Measurements from ENCODE around the gene AMPH.

AMPH gene

DNA sequence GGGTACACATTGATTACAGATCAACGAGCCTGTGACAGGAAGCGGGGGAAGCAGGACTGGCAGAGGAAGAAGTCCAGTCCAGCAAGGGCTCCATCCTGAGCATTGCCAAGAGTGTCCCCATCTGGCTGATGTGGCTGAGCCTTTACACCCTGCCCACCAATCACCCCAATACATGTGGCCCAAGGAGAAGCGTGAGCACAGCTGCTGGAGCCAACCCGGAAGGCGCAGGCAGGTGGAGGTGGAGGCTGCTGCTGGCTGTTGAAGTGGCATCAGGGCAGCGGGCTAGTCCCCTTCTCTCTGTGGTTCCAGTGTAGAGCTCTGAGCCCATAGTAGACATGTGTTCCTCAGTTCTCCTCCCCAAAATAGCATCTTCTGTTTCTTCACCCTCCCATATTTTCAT, 6.8 kb upstream of the AMPH start:
- H3K23ac ChIP-seq (ENCODE audit: low read length), result no peak overlapping the region
- no peak for DNase-seq
- no peaks in the 10 kb centered on the region for H3K4me1 ChIP-seq (ENCODE audit: control insufficient read depth, low read depth, low read length)
- H2BK120ac ChIP-seq (ENCODE audit: low read depth, low read length), result no peak overlapping the region
- no peak overlapping the region for H4K5ac ChIP-seq (ENCODE audit: low read length)
- H3K36me3 ChIP-seq (ENCODE audit: control insufficient read depth, insufficient read depth, low read length), result no peaks in the 10 kb centered on the region
- no peak overlapping the region for H3K4me2 ChIP-seq (ENCODE audit: low read length)
- no peak overlapping the region for H2BK5ac ChIP-seq (ENCODE audit: low read length)
- WGBS (ENCODE audit: extremely low coverage, insufficient coverage, low lambda C conversion rate), result no CpG with 5 or more reads among the region's 6 CpGs
- no peak overlapping the region for H2BK15ac ChIP-seq (replicated peaks; ENCODE audit: low read depth)
- no peak overlapping the region for H3K56ac ChIP-seq (ENCODE audit: low read length)
- no peak overlapping the region for H3K18ac ChIP-seq (ENCODE audit: low read length)
- no peaks in the 10 kb centered on the region for H3K79me2 ChIP-seq (ENCODE audit: control insufficient read depth, insufficient read depth, low read length)
- H4K8ac ChIP-seq (ENCODE audit: low read depth, low read length), result no peak overlapping the region
- no peak overlapping the region for H3K27ac ChIP-seq (ENCODE audit: low read depth, low read length)
- no peak overlapping the region for H3K4me3 ChIP-seq (ENCODE audit: low read length)
- no peak overlapping the region for H2AK5ac ChIP-seq (ENCODE audit: low read length)
- H3K4ac ChIP-seq (ENCODE audit: low read depth, low read length), result no peak overlapping the region
- H3K9ac ChIP-seq (ENCODE audit: low read length), result no peak overlapping the region
- no peaks in the 10 kb centered on the region for H3K79me1 ChIP-seq (ENCODE audit: low read length)
- no peaks in the 10 kb centered on the region for H3K27me3 ChIP-seq (ENCODE audit: insufficient read depth, low read length, poor library complexity)

DNA sequence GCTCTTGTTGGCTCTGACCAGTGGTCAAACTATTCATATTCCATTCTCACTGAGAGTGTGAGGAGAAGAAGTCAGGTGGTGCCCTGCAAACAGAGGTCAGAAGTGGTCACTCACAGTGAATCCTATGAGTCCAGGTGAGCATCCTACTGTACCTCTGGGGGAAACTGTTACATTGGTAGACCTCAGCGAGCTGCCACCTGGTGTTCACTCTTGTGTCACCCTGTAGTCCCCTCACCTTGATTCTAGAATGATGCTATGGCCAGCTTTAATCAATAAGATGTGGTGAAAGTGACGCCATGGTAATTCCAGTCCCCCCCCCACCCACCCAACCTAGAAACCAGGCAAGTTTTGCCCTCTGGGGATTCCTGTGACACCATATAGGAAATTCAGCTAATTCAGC, 1.2 kb upstream of the AMPH start:
- H3K79me2 ChIP-seq (ENCODE audit: control insufficient read depth, insufficient read depth, low read length), result no peaks in the 10 kb centered on the region
- H4K5ac ChIP-seq (ENCODE audit: low read length), result no peak overlapping the region
- H3K27ac ChIP-seq (ENCODE audit: low read depth, low read length), result no peak overlapping the region
- no CpG with 5 or more reads among the region's 2 CpGs for WGBS (ENCODE audit: extremely low coverage, insufficient coverage, low lambda C conversion rate)
- H3K4me1 ChIP-seq (ENCODE audit: control insufficient read depth, low read depth, low read length), result no peaks in the 10 kb centered on the region
- H3K36me3 ChIP-seq (ENCODE audit: control insufficient read depth, insufficient read depth, low read length), result no peaks in the 10 kb centered on the region
- no peak overlapping the region for H4K8ac ChIP-seq (ENCODE audit: low read depth, low read length)
- no peak overlapping the region for H3K56ac ChIP-seq (ENCODE audit: low read length)
- H3K9ac ChIP-seq (ENCODE audit: low read length), result no peak overlapping the region
- peak; percentile 16 for DNase-seq
- H3K4me2 ChIP-seq (ENCODE audit: low read length), result no peak overlapping the region
- H2BK5ac ChIP-seq (ENCODE audit: low read length), result no peak overlapping the region
- no peak overlapping the region for H2BK15ac ChIP-seq (replicated peaks; ENCODE audit: low read depth)
- H3K18ac ChIP-seq (ENCODE audit: low read length), result no peak overlapping the region
- peaks cover 4% of the 10 kb centered on the region for H3K27me3 ChIP-seq (ENCODE audit: insufficient read depth, low read length, poor library complexity)
- no peak overlapping the region for H3K4me3 ChIP-seq (ENCODE audit: low read length)
- no peaks in the 10 kb centered on the region for H3K79me1 ChIP-seq (ENCODE audit: low read length)
- no peak overlapping the region for H3K23ac ChIP-seq (ENCODE audit: low read length)
- H2BK120ac ChIP-seq (ENCODE audit: low read depth, low read length), result no peak overlapping the region
- no peak overlapping the region for H3K4ac ChIP-seq (ENCODE audit: low read depth, low read length)
- no peak overlapping the region for H2AK5ac ChIP-seq (ENCODE audit: low read length)

DNA sequence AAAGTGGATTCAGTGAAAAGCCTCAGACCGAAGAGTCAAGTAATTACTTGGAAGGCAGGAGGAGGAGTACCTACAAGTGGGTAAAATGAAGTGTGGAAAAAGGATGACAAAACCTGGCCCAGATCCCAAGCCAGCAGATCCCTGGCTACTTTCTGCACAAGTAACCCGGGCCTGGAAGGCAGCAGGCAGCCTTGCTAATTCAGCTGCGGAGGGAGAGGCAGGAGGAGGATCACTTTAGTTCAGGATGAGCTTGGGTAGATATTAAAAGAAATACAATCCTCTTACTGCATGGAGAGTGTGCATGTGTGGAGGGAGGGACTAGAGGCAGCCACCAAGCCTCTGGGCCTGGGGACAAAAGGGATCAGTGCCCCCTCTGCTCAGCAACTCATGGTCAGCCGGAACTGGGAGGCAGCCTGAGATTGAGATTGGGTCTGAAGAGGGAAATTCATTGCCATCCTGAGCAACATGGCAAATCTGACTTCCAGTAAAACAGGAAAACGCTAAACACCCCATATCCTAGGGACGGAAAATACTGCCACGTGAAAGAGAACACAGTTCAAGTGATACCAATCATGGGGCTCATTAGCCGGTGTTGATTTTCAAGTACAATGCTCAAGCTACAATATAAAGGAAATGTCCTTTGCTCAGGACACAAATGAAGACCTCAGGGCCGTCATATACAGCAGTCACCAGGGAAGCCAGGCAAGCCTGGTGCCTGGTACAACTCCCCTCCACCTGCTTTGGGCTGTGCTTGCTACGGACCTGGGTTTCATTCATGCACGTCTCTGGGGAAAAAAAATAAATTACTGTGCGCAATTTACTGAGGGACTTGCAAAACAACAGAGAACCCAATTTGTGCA, 1.3 kb downstream of the AMPH start:
- DNase-seq, result no peak
- Histone ChIP-seq H2BK5ac (ENCODE audit: low read length) (no peak overlapping the region), H4K5ac (ENCODE audit: low read length) (no peak overlapping the region), H4K8ac (ENCODE audit: low read depth, low read length) (no peak overlapping the region), H3K4me3 (ENCODE audit: low read length) (no peak overlapping the region), H3K18ac (ENCODE audit: low read length) (no peak overlapping the region), H3K27ac (ENCODE audit: low read depth, low read length) (no peak overlapping the region), H3K79me2 (ENCODE audit: control insufficient read depth, insufficient read depth, low read length) (no peaks in the 10 kb centered on the region), H3K9ac (ENCODE audit: low read length) (no peak overlapping the region), H3K4me2 (ENCODE audit: low read length) (no peak overlapping the region), H2BK120ac (ENCODE audit: low read depth, low read length) (no peak overlapping the region), H3K4ac (ENCODE audit: low read depth, low read length) (no peak overlapping the region), H3K23ac (ENCODE audit: low read length) (no peak overlapping the region), H3K4me1 (ENCODE audit: control insufficient read depth, low read depth, low read length) (no peaks in the 10 kb centered on the region), H3K27me3 (ENCODE audit: insufficient read depth, low read length, poor library complexity) (peaks cover 4% of the 10 kb centered on the region), H2BK15ac (replicated peaks; ENCODE audit: low read depth) (no peak overlapping the region), H3K36me3 (ENCODE audit: control insufficient read depth, insufficient read depth, low read length) (no peaks in the 10 kb centered on the region), H3K56ac (ENCODE audit: low read length) (no peak overlapping the region), H2AK5ac (ENCODE audit: low read length) (no peak overlapping the region), H3K79me1 (ENCODE audit: low read length) (no peaks in the 10 kb centered on the region)
- no CpG with 5 or more reads among the region's 12 CpGs for WGBS (ENCODE audit: extremely low coverage, insufficient coverage, low lambda C conversion rate)

DNA sequence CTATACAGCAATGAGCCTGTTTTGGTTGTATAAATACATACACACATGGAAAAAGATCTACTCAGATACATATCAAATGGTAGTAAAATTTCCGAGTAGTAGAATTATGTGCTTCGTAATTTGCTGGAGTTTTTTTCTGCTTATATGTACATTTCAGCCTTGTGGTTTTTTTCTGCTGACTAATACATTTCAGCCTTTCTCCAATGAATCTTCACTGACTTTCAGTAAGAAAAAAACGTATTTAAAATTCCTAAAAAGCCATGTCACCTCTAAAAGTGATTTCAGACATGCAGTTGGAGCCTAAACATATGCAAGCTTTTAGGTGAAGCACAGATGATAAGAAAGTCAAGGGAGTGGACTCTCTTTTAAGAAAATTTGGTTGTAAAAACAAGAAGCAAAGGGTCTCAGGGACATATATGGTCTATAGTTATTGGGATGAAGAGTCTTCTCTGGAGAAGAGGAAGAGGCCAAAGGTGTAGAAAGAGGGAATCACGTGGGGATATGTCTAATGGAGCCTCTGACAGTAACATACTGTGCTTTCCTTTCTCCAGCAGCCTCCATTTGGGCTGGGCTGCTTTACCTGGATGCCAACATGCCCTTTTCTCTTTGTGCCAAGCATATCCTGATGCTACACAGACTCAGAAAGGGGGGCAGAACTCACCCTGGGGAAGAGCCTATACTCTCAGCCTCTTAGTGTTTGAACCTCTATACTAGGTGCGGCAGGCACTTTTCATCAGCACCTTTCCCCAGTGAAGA, 2.4 kb downstream of the AMPH start:
- Histone ChIP-seq H3K56ac (ENCODE audit: low read length) (no peak overlapping the region), H3K79me2 (ENCODE audit: control insufficient read depth, insufficient read depth, low read length) (no peaks in the 10 kb centered on the region), H2BK120ac (ENCODE audit: low read depth, low read length) (no peak overlapping the region), H3K4me2 (ENCODE audit: low read length) (no peak overlapping the region), H3K18ac (ENCODE audit: low read length) (no peak overlapping the region), H2BK5ac (ENCODE audit: low read length) (no peak overlapping the region), H4K8ac (ENCODE audit: low read depth, low read length) (no peak overlapping the region), H3K9ac (ENCODE audit: low read length) (no peak overlapping the region), H3K4me1 (ENCODE audit: control insufficient read depth, low read depth, low read length) (no peaks in the 10 kb centered on the region), H4K5ac (ENCODE audit: low read length) (no peak overlapping the region), H3K4me3 (ENCODE audit: low read length) (no peak overlapping the region), H2AK5ac (ENCODE audit: low read length) (no peak overlapping the region), H3K27me3 (ENCODE audit: insufficient read depth, low read length, poor library complexity) (peaks cover 4% of the 10 kb centered on the region), H3K4ac (ENCODE audit: low read depth, low read length) (no peak overlapping the region), H3K27ac (ENCODE audit: low read depth, low read length) (no peak overlapping the region), H3K79me1 (ENCODE audit: low read length) (no peaks in the 10 kb centered on the region), H3K23ac (ENCODE audit: low read length) (no peak overlapping the region), H2BK15ac (replicated peaks; ENCODE audit: low read depth) (no peak overlapping the region), H3K36me3 (ENCODE audit: control insufficient read depth, insufficient read depth, low read length) (no peaks in the 10 kb centered on the region)
- no CpG with 5 or more reads among the region's 5 CpGs for WGBS (ENCODE audit: extremely low coverage, insufficient coverage, low lambda C conversion rate)
- no peak for DNase-seq

DNA sequence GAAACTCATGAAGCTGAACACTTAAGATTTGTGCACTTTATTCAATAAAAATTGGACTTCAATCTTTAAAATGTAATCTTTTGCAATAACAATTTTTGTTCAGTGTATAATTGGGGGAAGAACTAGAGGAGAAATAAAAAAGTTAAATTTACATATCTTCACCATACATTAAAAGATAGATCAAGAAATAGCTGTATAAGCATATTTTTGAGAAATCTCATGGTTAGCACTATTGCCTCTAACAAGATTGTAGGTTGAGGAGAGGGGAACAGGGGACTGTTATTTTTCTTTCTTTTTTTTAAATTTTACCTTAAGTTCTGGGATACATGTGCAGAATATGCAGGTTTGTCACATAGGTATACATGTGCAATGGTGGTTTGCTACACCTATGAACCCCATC, 5.3 kb downstream of the AMPH start:
- Histone ChIP-seq H3K27me3 (ENCODE audit: insufficient read depth, low read length, poor library complexity) (peaks cover 4% of the 10 kb centered on the region), H2BK15ac (replicated peaks; ENCODE audit: low read depth) (no peak overlapping the region), H3K4me3 (ENCODE audit: low read length) (no peak overlapping the region), H3K4me2 (ENCODE audit: low read length) (no peak overlapping the region), H4K8ac (ENCODE audit: low read depth, low read length) (no peak overlapping the region), H2AK5ac (ENCODE audit: low read length) (no peak overlapping the region), H4K5ac (ENCODE audit: low read length) (no peak overlapping the region), H3K27ac (ENCODE audit: low read depth, low read length) (no peak overlapping the region), H3K56ac (ENCODE audit: low read length) (no peak overlapping the region), H3K36me3 (ENCODE audit: control insufficient read depth, insufficient read depth, low read length) (no peaks in the 10 kb centered on the region), H2BK120ac (ENCODE audit: low read depth, low read length) (no peak overlapping the region), H3K4ac (ENCODE audit: low read depth, low read length) (no peak overlapping the region), H3K79me1 (ENCODE audit: low read length) (no peaks in the 10 kb centered on the region), H3K23ac (ENCODE audit: low read length) (no peak overlapping the region), H3K18ac (ENCODE audit: low read length) (no peak overlapping the region), H3K4me1 (ENCODE audit: control insufficient read depth, low read depth, low read length) (no peaks in the 10 kb centered on the region), H2BK5ac (ENCODE audit: low read length) (no peak overlapping the region), H3K79me2 (ENCODE audit: control insufficient read depth, insufficient read depth, low read length) (no peaks in the 10 kb centered on the region), H3K9ac (ENCODE audit: low read length) (no peak overlapping the region)
- DNase-seq, result no peak

Data from mesendoderm (in vitro differentiated cells).